Measurements from ENCODE around the gene LST1.
"Not testable (repeated sequence)": the region's sequence is repeated elsewhere in the genome, so short reads cannot be mapped to it uniquely, and the experiment has no call there.

Gene LST1

GRCh38 chr6:31581434-31582229, 4.4 kb upstream of the LST1 start:
- no peak for DNase-seq

GRCh38 chr6:31582230-31582643, 3.8 kb upstream of the LST1 start, which contains the start of gene LTB:
LTB (minus strand) TSS chr6:31582424; CDS start chr6:31582417, 7 bp downstream.
- peak; percentile 57 to 59 for DNase-seq

GRCh38 chr6:31585491-31585890, 586 bp upstream of the LST1 start:
- DNase-seq, result no peak

- no peak for DNase-seq
Observed at GRCh38 chr6:31586599-31587281, 663 bp downstream of the LST1 start.

- no peak for DNase-seq
Observed at GRCh38 chr6:31587791-31588777, 2.0 kb downstream of the LST1 start.

GRCh38 chr6:31588871-31589650, 3.0 kb downstream of the LST1 start:
- no peak for DNase-seq

- DNase-seq, result not testable (repeated sequence)
Observed at GRCh38 chr6:31590691-31591090, 4.6 kb downstream of the LST1 start.

GRCh38 chr6:31592396-31592771, 6.3 kb downstream of the LST1 start:
- DNase-seq, result no peak

- DNase-seq, result no peak
Observed at GRCh38 chr6:31597006-31597405, 10.9 kb downstream of the LST1 start.

GRCh38 chr6:31607317-31607716, 21.2 kb downstream of the LST1 start:
- no peak for DNase-seq

- DNase-seq, result no peak
Observed at GRCh38 chr6:31609519-31610406, 23.7 kb downstream of the LST1 start.

- DNase-seq, result no peak
Observed at GRCh38 chr6:31610968-31611367, 24.9 kb downstream of the LST1 start.

- DNase-seq, result no peak
Observed at GRCh38 chr6:31614075-31614619, 28.1 kb downstream of the LST1 start.

GRCh38 chr6:31614684-31615578, 28.9 kb downstream of the LST1 start, which contains the start of gene AIF1:
AIF1 (plus strand) TSS chr6:31615234; CDS start chr6:31615330, 96 bp downstream.
- DNase-seq, result no peak

- no peak for DNase-seq
Observed at GRCh38 chr6:31615748-31616147, 29.7 kb downstream of the LST1 start.

- no peak for DNase-seq
Observed at GRCh38 chr6:31617010-31617409, 30.9 kb downstream of the LST1 start.

- DNase-seq, result peak; percentile 92 to 93
Observed at GRCh38 chr6:31619805-31620585, 33.9 kb downstream of the LST1 start.

- peak; percentile 97 for DNase-seq
Observed at GRCh38 chr6:31620586-31621319, 34.7 kb downstream of the LST1 start, which contains the start of gene PRRC2A. PRRC2A (plus strand) TSS chr6:31620715; CDS start chr6:31622790, 2,075 bp downstream.

All from activated CD4-positive, alpha-beta T cell treated with anti-CD3 and anti-CD28 coated beads, Interleukin-2, amount 50 U/mL, for 4 hours (primary cell).